ENCODE results near the gene P2RX4.

GRCh38 chr12:121277374-121277759 is 67.4 kb downstream of the P2RX4 start:
- TF ChIP-seq CTCF (conservative IDR thresholded peaks at IDR 0.05; ENCODE audit: low read depth, low read length): no peak
- TF ChIP-seq RAD21 (IDR thresholded peaks at IDR 0.05; ENCODE audit: low read length): no peak
- no peak for TF ChIP-seq CHD1 (IDR thresholded peaks at IDR 0.05; ENCODE audit: low read depth, low read length)
- TF ChIP-seq RFX5 (IDR thresholded peaks at IDR 0.05; ENCODE audit: low read depth, low read length): no peak
- no peak for TF ChIP-seq POLR2A (IDR thresholded peaks at IDR 0.05; ENCODE audit: low read depth, low read length)
- no peak for TF ChIP-seq RCOR1 (IDR thresholded peaks at IDR 0.05; ENCODE audit: insufficient replicate concordance, low read length)
- no peak for TF ChIP-seq CEBPB (IDR thresholded peaks at IDR 0.05; ENCODE audit: low read depth, low read length)
